ENCODE results near the gene SNAPC4.
"Not testable (repeated sequence)": the region's sequence is repeated elsewhere in the genome, so short reads cannot be mapped to it uniquely, and the experiment has no call there.

The SNAPC4 gene

GRCh38 chr9:136433849-136434579 is 34.0 kb upstream of the SNAPC4 start:
- DNase-seq = no peak

- no peak for DNase-seq
Observed at GRCh38 chr9:136433043-136433715, 33.2 kb upstream of the SNAPC4 start.

- DNase-seq = no peak
Observed at GRCh38 chr9:136432591-136432990, 32.6 kb upstream of the SNAPC4 start.

DNA sequence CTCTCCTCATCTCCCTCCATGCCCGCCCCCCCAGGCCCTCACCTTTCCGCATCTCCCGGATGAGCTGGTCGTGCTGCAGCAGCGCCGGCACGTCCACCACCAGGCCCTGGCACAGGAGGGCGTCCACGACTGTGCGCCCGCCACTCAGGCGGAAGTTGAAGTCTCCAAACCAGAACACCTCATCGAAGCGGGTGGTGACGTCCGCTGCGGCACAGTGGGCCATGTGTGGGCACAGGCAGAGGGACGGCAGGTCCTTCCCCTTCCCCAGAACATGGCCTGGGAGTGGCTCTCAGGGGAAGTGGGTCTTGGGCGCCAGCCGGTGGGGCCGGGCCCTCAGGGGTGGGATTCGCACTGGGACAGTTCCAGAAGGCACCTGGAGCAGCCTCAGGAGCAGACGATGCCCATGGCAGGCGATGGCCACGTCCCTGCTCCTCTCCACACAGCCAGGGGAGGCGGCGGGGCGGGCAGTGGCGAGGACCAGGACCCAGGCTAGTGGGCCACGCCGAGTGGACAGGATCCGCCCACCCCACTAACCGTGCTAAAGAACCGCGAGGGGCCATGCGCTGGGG is 31.9 kb upstream of the SNAPC4 start:
- no peak for DNase-seq

- no peak for DNase-seq
Observed at GRCh38 chr9:136430588-136431234, 30.7 kb upstream of the SNAPC4 start.

- no peak for DNase-seq
Observed at GRCh38 chr9:136429683-136430491, 29.9 kb upstream of the SNAPC4 start.

DNA sequence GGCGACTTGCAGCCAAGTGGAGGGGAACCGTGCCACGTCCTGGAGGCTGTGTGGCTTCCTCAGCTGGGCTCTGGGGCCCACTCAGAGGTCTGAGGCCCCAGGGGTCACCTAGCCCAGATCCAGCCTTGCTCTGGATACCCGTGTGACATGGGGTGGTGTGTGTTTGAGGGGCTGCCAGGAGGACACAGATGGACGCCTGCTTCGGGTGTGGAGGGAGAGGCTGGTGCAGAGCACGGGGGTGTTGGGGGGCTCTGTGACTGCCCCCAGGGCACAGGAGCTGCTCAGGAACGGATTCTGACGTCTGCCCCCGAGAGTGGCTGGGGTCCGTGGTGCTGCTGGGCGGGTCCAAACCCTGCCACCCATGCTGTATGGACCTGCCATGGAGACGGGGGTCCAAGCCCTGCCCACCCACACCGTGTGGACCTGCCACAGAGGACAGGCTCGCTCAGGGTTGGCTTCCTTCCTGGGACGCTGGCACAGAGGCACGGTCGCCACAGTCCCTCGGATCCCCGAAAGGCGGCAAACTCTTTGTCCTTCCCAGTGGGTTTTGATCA is 29.2 kb upstream of the SNAPC4 start:
- DNase-seq = no peak

DNA sequence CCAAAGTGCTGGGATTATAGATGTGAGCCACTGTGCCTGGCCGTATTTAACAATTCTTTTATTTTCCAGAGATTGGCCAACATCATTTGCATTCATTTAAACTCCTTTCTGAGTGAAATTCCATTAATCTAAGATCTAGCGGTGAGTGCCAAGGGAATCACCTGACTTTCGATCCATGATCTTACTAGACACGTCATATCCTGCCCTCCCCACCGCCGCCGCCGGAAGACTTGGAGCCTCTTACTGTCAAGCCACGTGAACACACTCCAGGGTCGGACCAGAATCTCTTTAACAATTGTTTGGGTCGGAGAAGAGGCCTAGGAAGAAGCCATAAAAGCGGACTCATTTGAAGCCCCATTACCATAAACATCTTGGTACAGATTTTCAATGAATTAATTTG is 26.8 kb upstream of the SNAPC4 start:
- no peak for DNase-seq

- not testable (repeated sequence) for DNase-seq
Observed at GRCh38 chr9:136425367-136425766, 25.4 kb upstream of the SNAPC4 start.

DNA sequence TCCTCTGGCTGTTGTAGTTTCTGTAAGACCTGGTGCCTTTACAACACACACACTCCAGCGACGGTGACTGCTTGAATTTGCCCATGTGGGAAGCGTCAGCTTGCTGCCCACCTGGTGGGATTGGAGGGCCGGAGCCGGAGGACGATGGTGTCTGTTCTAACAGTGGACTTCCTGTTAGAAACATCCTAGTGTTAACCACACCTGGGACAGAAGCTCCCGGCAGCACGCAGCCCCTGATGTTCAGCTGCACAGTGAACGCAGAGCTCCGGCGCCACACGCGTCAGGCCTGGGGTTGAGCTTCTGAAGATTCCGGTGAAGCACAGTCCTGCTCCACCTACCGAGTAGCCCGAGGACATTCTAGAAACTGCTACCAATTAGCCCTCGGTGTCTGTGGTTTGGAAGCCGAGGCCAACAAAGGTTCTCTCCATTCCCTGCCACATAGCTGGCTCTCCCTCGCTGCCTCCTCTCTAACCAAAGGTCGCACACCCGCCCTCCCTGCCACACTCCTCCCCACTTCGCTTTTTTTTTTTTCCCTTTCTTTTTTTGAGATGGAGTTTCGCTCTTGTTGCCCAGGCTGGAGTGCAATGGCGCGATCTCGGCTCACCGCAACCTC is 24.9 kb upstream of the SNAPC4 start:
- no peak for DNase-seq

DNA sequence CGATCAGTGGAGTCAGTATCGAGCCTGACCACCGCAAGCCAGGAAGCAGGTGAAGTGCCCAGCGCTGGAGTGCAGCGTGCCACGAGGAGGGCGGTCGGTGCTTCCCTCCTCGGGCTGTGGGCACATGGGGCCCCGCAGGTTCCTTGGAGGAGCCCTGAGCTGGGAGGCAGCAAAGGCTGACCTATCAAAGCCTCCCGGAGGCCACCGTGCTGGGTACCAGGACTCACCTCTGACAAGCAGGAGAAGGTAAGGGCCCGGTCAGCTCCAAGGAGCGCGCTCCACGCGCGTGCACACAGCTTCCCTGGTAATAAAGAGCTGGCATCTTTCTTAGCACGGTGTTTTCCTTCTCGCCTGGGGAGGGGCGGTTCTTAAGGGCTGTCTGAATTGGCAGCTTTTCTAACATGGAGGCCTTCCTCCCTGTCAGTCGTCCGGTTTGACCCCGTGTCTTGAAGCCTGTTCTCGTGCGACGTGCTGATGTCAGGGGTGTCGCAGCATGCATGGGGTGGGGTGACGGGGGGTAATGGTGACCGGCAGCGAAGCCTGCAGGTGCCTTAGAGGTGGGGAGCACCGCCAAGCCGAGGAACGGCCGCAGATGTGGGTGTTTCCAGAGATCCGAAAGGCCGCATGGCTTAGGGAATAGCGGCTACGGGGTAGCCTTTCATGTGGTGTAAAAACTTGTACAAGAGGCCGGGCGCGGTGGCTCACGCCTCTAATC is 23.6 kb upstream of the SNAPC4 start:
- DNase-seq = no peak

- DNase-seq = no peak
Observed at GRCh38 chr9:136422876-136423275, 22.9 kb upstream of the SNAPC4 start.

- DNase-seq = no peak
Observed at GRCh38 chr9:136421791-136422190, 21.8 kb upstream of the SNAPC4 start.

GRCh38 chr9:136419092-136419420 is 19.1 kb upstream of the SNAPC4 start:
- DNase-seq = no peak

- no peak for DNase-seq
Observed at GRCh38 chr9:136418182-136419091, 18.5 kb upstream of the SNAPC4 start.

DNA sequence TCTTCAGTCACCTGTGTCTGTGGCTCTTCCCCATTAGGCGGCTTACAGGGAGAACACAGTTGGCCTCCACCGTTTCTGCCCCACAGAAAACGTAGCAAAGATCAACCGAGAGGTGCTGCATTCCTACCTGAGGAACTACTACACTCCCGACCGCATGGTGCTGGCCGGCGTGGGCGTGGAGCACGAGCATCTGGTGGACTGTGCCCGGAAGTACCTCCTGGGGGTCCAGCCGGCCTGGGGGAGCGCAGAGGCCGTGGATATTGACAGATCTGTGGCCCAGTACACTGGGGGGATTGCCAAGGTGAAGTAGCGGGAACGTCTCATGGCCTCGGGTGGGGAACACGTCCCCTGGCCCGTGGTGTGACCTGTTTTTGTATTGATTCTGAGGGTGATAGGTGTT is 16.9 kb upstream of the SNAPC4 start:
- no peak for DNase-seq

- DNase-seq = no peak
Observed at GRCh38 chr9:136416427-136416826, 16.5 kb upstream of the SNAPC4 start.

DNA sequence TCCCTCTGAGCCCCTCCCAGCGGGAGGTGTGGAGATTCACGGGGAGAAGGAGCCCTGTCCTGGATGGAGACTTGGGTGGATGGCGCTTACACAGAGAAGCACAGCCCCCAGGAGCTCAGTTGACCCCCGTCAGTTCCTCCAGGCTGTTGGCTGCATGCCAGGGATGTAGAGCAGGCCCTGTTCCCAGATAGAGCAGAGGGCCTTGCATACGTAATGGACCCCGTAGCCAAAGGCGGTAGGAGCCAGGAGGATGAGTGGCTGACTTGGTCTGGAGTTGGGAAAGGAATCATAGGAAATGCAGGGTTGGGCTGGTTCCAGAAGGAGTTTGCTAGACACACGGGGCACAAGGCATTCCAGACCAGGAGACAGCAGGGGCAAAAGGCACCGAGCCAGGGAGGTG is 13.0 kb upstream of the SNAPC4 start:
- no peak for DNase-seq

DNA sequence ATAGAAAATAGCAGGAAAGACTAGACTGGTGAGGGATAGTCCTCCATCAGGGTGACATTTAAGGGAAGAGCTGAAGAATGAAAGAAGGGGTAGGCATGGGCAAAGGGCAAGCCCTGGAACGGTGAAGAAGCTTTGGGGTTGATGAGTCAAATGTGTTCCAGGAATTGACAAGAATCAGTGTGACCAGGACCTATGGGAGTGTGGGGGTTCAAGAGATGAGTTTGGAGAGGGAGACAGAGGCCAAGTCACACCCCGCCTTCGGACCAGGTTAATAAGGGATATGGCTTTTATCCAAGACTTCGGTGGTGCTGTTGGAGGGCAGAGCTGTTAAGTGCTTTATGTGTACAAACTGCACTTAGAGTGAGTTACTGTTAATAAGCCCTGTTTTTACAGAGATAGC is 11.4 kb upstream of the SNAPC4 start:
- no peak for DNase-seq

- peak; percentile 89 for DNase-seq
Observed at GRCh38 chr9:136410500-136411287, 10.7 kb upstream of the SNAPC4 start, which contains the start of the genes ENTR1 and PMPCA. Gene ENTR1 (minus strand): TSS chr9:136410614. CDS start chr9:136410397, 217 bp downstream. Gene PMPCA (plus strand): TSS chr9:136410658. CDS start chr9:136410669, 11 bp downstream.

Measured in effector CD8-positive, alpha-beta T cell (primary cell).